ENCODE data around the gene CCS. TPM values are rescaled to one million over a fixed set of nuclear protein-coding genes. Genes with fewer than 3 reads are reported as not detected.
A peak's percentile ranks its signal among the peaks of the same experiment; 100 is the strongest.

The CCS gene
- total and polyA plus RNA-seq, 2 donors (not counting 1 experiment from before 2014, with no cell fraction given) = 87.8 to 174 TPM

DNA sequence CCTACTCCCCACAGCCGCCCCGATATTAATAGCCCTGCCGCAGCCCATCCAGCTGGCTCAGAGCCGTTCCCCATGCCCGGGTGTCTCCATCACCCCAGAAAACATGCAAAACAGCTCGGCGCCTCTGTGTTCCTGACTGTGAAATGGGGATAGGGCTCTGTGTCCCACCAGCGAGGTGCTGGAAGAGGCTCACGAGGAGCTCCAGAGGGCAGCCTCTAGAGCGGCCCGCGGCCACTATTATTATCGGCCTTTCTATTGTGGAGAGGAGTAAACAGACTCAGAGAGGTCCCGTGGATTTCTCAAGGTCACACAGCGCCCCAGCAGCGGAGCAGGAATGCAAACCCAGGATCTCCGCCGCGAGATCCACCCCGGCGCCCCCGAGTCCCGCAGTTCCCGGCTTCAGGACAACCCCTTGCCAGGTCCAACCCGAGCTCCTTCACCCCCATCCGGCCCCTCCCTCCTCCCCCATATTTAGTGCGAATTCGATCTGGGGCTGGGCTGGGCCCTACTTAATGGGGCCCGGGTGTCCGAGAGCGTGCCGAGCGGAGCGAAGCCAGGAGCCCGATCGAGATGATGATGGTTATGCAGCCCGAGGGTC is 46.5 kb upstream of the CCS start, which contains the start of gene ACTN3:
Gene ACTN3 (plus strand): TSS at position 536 of the 598 bp plus-strand sequence. CDS start 35 bp downstream, at position 571.
- WGBS (ENCODE audit: insufficient coverage) = 12% methylated on average over 26 of the region's 37 CpGs

More for the DNA sequence above, 46.5 kb upstream of the CCS start, which contains the start of gene ACTN3:
- no peaks in the 10 kb centered on the region for H3K27me3 Mint-ChIP-seq
- peaks cover 10% of the 10 kb centered on the region for H3K79me2 ChIP-seq (ENCODE audit: control insufficient read depth, insufficient read depth, low read length)
- peaks cover 42% of the 10 kb centered on the region for H3K4me1 Mint-ChIP-seq
- H3K9me3 ChIP-seq (ENCODE audit: control extremely low read depth in 1 of 3, control insufficient read depth in 2 of 3, insufficient read depth in 1 of 3, low read length in 2 of 3) = no peaks in the 10 kb centered on the region
- H3K4me3 ChIP-seq (ENCODE audit: control extremely low read depth in 1 of 5, extremely low read depth in 1 of 5, insufficient read depth in 1 of 5, low read depth in 2 of 5, low read length in 4 of 5) = peak within 1 kb of the TSS; percentile 74 to 89 (median 83)
- H3K9me3 Mint-ChIP-seq (ENCODE audit: insufficient read depth) = no peaks in the 10 kb centered on the region
- no peaks in the 10 kb centered on the region for H4K20me1 ChIP-seq (ENCODE audit: control insufficient read depth, insufficient read depth, low read length, poor library complexity, severe bottlenecking)
- peak within 1 kb of the TSS; percentile 87 for H3K4me3 Mint-ChIP-seq
- H2AFZ ChIP-seq (ENCODE audit: insufficient read depth, low read depth, low read length, poor library complexity, severe bottlenecking) = peak within 1 kb of the TSS; percentile 83
- intact Hi-C loops (cut with micrococcal nuclease) = loop anchor here (1.0 to 2.0 kb wide), 6 partner anchors 36 to 296 kb away; partner anchors contain the start of genes BBS1, CCDC87, CCS and DPP3
- no peaks in the 10 kb centered on the region for H3K27me3 ChIP-seq (replicated peaks in 1 of 4; ENCODE audit: control extremely low read depth in 1 of 4, control insufficient read depth in 3 of 4, insufficient read depth in 4 of 4, low read length in 3 of 4)
- H3K27ac ChIP-seq (ENCODE audit: low read length in 2 of 2) = peak within 1 kb of the TSS; percentile 62 to 91
- peaks cover 26 to 34% of the 10 kb centered on the region in 2 donors for H3K4me1 ChIP-seq (ENCODE audit: control insufficient read depth in 2 of 2, insufficient read depth in 2 of 2, low read length in 2 of 2)
- no peak for ATAC-seq (ENCODE audit: low read depth)
- H3K4me2 ChIP-seq (replicated peaks; ENCODE audit: low read depth, low read length, poor library complexity, severe bottlenecking) = peak within 1 kb of the TSS; percentile 100
- peak within 1 kb of the TSS; percentile 86 for H3K27ac Mint-ChIP-seq
- H3K36me3 ChIP-seq (replicated peaks in 1 of 2; ENCODE audit: control extremely low read depth in 1 of 2, control insufficient read depth in 1 of 2, extremely low read depth in 1 of 2, insufficient read depth in 2 of 2, low read length in 1 of 2) = peaks cover 0 to 13% of the 10 kb centered on the region in 2 experiments
- no peak for TF ChIP-seq EZH2 (IDR thresholded peaks at IDR 0.05; ENCODE audit: borderline replicate concordance, insufficient read depth, low read depth, low read length, poor library complexity, severe bottlenecking)
- TF ChIP-seq, protein P1, sequence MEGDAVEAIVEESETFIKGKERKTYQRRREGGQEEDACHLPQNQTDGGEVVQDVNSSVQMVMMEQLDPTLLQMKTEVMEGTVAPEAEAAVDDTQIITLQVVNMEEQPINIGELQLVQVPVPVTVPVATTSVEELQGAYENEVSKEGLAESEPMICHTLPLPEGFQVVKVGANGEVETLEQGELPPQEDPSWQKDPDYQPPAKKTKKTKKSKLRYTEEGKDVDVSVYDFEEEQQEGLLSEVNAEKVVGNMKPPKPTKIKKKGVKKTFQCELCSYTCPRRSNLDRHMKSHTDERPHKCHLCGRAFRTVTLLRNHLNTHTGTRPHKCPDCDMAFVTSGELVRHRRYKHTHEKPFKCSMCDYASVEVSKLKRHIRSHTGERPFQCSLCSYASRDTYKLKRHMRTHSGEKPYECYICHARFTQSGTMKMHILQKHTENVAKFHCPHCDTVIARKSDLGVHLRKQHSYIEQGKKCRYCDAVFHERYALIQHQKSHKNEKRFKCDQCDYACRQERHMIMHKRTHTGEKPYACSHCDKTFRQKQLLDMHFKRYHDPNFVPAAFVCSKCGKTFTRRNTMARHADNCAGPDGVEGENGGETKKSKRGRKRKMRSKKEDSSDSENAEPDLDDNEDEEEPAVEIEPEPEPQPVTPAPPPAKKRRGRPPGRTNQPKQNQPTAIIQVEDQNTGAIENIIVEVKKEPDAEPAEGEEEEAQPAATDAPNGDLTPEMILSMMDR (IDR thresholded peaks at IDR 0.05) = no peak
- ChIA-PET POLR2A (interaction anchor here (0.5 to 1.5 kb wide), 5 partner anchors 13 to 131 kb away, joined by 3 to 17 read pairs (median 3); partner anchors contain the start of genes DPP3 and RBM4B), CTCF (interaction anchor here (0.6 to 6.4 kb wide), 10 partner anchors 12 to 235 kb away, joined by 3 to 58 read pairs (median 4); partner anchors contain the start of genes RBM4 and RBM4B)
- H3K9ac ChIP-seq (ENCODE audit: low read length) = peak within 1 kb of the TSS; percentile 96
- no peak for DNase-seq

All from B cell (primary cell).